HepG2 (cell line): ENCODE results near the gene KLHL33. TPM values are rescaled to one million over a fixed set of nuclear protein-coding genes. Genes with fewer than 3 reads are reported as not detected.

Experiments used
- ATF7-NPFF ChIP-seq: sonication (generic); formaldehyde crosslinking; IDR thresholded peaks from 2 replicates; pipeline ENCODE4 v1.8.1; 2023; ENCODE audit warnings: mild to moderate bottlenecking, low read depth, missing genetic modification reagents, moderate library complexity
- BRCA1 ChIP-seq: sonication (generic); formaldehyde crosslinking; IDR thresholded peaks from 2 replicates; pipeline ENCODE4 v1.4.0; 2020; ENCODE audit warnings: missing genetic modification reagents
- CHD4 ChIP-seq: fragments of 200-600 bp; sonication (generic); IDR thresholded peaks from 2 replicates; pipeline ENCODE4 v1.7.0; 2017; ENCODE audit warnings: mild to moderate bottlenecking, low read length, borderline replicate concordance
- CREM ChIP-seq, 2 experiments: sonication (generic) in 1 of 2; formaldehyde crosslinking in 1 of 2; IDR thresholded peaks; 2 replicates each; pipeline versions ENCODE4 v1.4.0 to v1.6.1; 2016 to 2020; ENCODE audit warnings: antibody characterized with exemption in 1 of 2, mild to moderate bottlenecking in 1 of 2, missing genetic modification reagents in 1 of 2
- GABPA ChIP-seq, 2 experiments: IDR thresholded peaks; 2 replicates each; pipeline ENCODE4 v1.6.1; 2011 to 2016; ENCODE audit warnings: low read depth in 2 of 2, low read length in 1 of 2, missing biosample characterization in 1 of 2, missing genetic modification characterization in 1 of 2
- KDM3A ChIP-seq: IDR thresholded peaks from 2 replicates; pipeline ENCODE4 v1.6.1; 2018; ENCODE audit warnings: low read depth, missing compliant biosample characterization
- MAFK ChIP-seq, 2 experiments: IDR thresholded peaks in 1 of 2; conservative IDR thresholded peaks in 1 of 2; 2 replicates each; pipeline ENCODE4 v1.6.1; 2011; ENCODE audit warnings: improper control_type of control experiment in 2 of 2, low read length in 2 of 2
- RBFOX2 ChIP-seq: fragments of 200-400 bp; formaldehyde crosslinking; IDR thresholded peaks from 2 replicates; pipeline ENCODE4 v1.6.1; 2017; ENCODE audit warnings: low read depth, mild to moderate bottlenecking, low read length
- WIZ ChIP-seq: sonication (generic); formaldehyde crosslinking; IDR thresholded peaks from 2 replicates; pipeline ENCODE4 v1.5.1; 2020; ENCODE audit warnings: mild to moderate bottlenecking, missing genetic modification reagents
- ZBTB7A ChIP-seq: sonication (generic); formaldehyde crosslinking; IDR thresholded peaks from 2 replicates; pipeline ENCODE4 v1.8.0; 2022; ENCODE audit warnings: mild to moderate bottlenecking, missing genetic modification reagents
- ZNF143 ChIP-seq: sonication (generic); formaldehyde crosslinking; IDR thresholded peaks from 2 replicates; pipeline ENCODE4 v1.4.0; 2020; ENCODE audit warnings: missing genetic modification reagents
- ZNF225 ChIP-seq: sonication (generic); formaldehyde crosslinking; IDR thresholded peaks from 2 replicates; pipeline ENCODE4 v1.4.0; 2020; ENCODE audit warnings: mild to moderate bottlenecking, missing genetic modification reagents
- ZNF264 ChIP-seq: sonication (generic); formaldehyde crosslinking; IDR thresholded peaks from 2 replicates; pipeline ENCODE4 v1.4.0; 2020; ENCODE audit warnings: missing genetic modification reagents
- ZNF382 ChIP-seq: sonication (generic); formaldehyde crosslinking; IDR thresholded peaks from 2 replicates; pipeline ENCODE4 v1.5.0; 2020; ENCODE audit warnings: missing genetic modification reagents, mild to moderate bottlenecking, borderline replicate concordance
- ZNF839 ChIP-seq: sonication (generic); formaldehyde crosslinking; IDR thresholded peaks from 2 replicates; pipeline ENCODE4 v1.4.0; 2020; ENCODE audit warnings: missing genetic modification reagents, mild to moderate bottlenecking, borderline replicate concordance
- polyA plus RNA-seq, 8 experiments: library from polyadenylated mRNA; depleted of rRNA in 3 of 8; stranded (reverse) in 7 of 8; unstranded in 1 of 8; fragments of >200 nt; fragmentation: Illumina TruSeq in 4 of 8; extraction: Trizol in 4 of 8; gene quantifications; 2 replicates each; pipeline versions ENCODE4 v1.2.1 to v1.2.3, GENCODE V29; 2011 to 2016; ENCODE audit warnings: low read depth in 4 of 8, missing spikeins in 1 of 8, mixed read lengths in 1 of 8; ENCODE audit not compliant: insufficient read depth in 1 of 8
- total RNA-seq, 5 experiments: library from RNA; depleted of rRNA; stranded (reverse); fragments of >200 nt; fragmentation: Illumina TruSeq; extraction: Trizol; gene quantifications; 2 replicates each; pipeline ENCODE4 v1.2.3, GENCODE V29; 2016; ENCODE audit warnings: low read depth in 1 of 5
- TF ChIP-seq, protein P1 (sequence below): sonication (generic); formaldehyde crosslinking; IDR thresholded peaks from 2 replicates; pipeline ENCODE4 v1.4.0; 2020; ENCODE audit warnings: mild to moderate bottlenecking, missing genetic modification reagents
- TF ChIP-seq, protein P2 (sequence below): sonication (generic); formaldehyde crosslinking; IDR thresholded peaks from 2 replicates; pipeline ENCODE4 v1.4.0; 2020; ENCODE audit warnings: missing genetic modification reagents
- TF ChIP-seq, protein P3 (sequence below): sonication (generic); formaldehyde crosslinking; conservative IDR thresholded peaks from 2 replicates; pipeline ENCODE4 v1.4.0; 2020; ENCODE audit warnings: missing genetic modification reagents
- TF ChIP-seq, protein P4 (sequence below): sonication (generic); formaldehyde crosslinking; IDR thresholded peaks from 2 replicates; pipeline ENCODE4 v1.4.0; 2020; ENCODE audit warnings: mild to moderate bottlenecking, missing genetic modification reagents
- TF ChIP-seq, protein P5 (sequence below): sonication (generic); formaldehyde crosslinking; IDR thresholded peaks from 2 replicates; pipeline ENCODE4 v1.4.0; 2020; ENCODE audit warnings: missing genetic modification reagents

KLHL33 gene
- total and polyA plus RNA-seq, 2 of the 13 experiments (the other 11 are each of a cell fraction or from before 2014, with no cell fraction given), result not detected

DNA sequence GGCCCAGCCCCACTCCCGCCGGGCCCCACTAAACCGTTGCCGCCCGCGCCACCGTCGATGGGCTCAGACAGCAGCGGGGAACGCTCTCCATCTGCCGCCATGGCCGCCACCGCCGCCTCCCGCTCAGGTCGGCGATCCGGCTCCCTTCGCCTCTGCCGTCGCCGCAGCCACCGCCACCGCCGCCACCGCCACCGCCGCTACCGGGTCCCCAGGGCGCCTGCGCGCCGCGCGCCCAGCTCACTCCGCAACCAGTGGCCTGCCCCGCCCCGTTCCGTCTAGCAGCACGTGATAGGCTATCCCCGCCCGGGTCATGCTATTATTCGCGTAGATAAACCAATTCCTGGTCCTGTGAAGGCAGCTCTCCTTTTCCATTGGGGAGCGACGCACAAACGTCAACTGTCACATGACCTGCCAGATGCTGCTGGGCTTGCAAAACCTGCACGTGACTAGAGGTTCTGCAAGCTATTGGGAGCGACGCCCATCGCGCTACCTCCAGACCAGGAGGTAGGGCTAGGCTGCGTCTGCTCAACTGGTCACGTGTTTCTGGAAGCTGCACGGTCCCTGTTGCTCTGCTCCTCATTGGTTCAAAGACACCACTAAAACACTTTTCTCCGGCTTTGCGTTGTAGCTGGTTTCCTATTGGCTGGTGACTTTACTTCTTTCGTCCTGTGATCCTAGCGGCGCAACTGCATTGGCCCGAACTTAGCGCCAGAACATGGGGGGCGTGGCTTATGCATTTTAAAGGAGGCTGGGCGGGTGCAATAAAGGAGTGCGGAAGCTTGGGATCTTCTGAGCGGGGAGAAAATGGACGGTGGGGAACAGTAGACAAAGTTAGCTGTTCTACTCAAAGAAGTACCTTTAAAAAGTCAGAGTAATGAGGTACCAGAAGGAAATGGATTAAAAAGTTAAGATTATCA lies 25.5 kb upstream of the KLHL33 start, which contains the start of gene PIP4P1 (continued):
- TF ChIP-seq CREM (IDR thresholded peaks at IDR 0.05) (peak; percentile 94), CREM (CRISPR knock-in tag; IDR thresholded peaks at IDR 0.05) (no peak), CHD4 (no peak), ZNF839 (CRISPR knock-in tag) (peak; percentile 75; the same call in 1 of the 2 replicates), MAFK (conservative IDR thresholded peaks at IDR 0.05 in 1 of 2, IDR thresholded peaks at IDR 0.05 in 1 of 2; ENCODE audit: low read length in 2 of 2) (peak; percentile 85 to 91), ATF7-NPFF (peak; percentile 90), ZNF382 (no peak), RBFOX2 (peak; percentile 92), WIZ (CRISPR knock-in tag) (peak; percentile 68; the same call in 1 of the 2 replicates), KDM3A (peak; percentile 74; the same call in 1 of the 2 replicates), BRCA1 (CRISPR knock-in tag) (no peak), ZNF143 (CRISPR knock-in tag) (peak; percentile 68), ZNF264 (peak; percentile 51; the same call in 1 of the 2 replicates), ZNF225 (CRISPR knock-in tag) (peak; percentile 63; the same call in 1 of the 2 replicates), GABPA (IDR thresholded peaks at IDR 0.05; ENCODE audit: low read depth, low read length) (no peak), GABPA (CRISPR knock-in tag; IDR thresholded peaks at IDR 0.05; ENCODE audit: low read depth) (peak; percentile 54; the same call in 1 of the 2 replicates), ZBTB7A (CRISPR knock-in tag) (no peak)
- TF ChIP-seq, protein P1, sequence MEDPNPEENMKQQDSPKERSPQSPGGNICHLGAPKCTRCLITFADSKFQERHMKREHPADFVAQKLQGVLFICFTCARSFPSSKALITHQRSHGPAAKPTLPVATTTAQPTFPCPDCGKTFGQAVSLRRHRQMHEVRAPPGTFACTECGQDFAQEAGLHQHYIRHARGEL (CRISPR knock-in tag), result no peak
- TF ChIP-seq, protein P2, sequence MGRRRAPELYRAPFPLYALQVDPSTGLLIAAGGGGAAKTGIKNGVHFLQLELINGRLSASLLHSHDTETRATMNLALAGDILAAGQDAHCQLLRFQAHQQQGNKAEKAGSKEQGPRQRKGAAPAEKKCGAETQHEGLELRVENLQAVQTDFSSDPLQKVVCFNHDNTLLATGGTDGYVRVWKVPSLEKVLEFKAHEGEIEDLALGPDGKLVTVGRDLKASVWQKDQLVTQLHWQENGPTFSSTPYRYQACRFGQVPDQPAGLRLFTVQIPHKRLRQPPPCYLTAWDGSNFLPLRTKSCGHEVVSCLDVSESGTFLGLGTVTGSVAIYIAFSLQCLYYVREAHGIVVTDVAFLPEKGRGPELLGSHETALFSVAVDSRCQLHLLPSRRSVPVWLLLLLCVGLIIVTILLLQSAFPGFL (CRISPR knock-in tag), result no peak
- TF ChIP-seq, protein P3, sequence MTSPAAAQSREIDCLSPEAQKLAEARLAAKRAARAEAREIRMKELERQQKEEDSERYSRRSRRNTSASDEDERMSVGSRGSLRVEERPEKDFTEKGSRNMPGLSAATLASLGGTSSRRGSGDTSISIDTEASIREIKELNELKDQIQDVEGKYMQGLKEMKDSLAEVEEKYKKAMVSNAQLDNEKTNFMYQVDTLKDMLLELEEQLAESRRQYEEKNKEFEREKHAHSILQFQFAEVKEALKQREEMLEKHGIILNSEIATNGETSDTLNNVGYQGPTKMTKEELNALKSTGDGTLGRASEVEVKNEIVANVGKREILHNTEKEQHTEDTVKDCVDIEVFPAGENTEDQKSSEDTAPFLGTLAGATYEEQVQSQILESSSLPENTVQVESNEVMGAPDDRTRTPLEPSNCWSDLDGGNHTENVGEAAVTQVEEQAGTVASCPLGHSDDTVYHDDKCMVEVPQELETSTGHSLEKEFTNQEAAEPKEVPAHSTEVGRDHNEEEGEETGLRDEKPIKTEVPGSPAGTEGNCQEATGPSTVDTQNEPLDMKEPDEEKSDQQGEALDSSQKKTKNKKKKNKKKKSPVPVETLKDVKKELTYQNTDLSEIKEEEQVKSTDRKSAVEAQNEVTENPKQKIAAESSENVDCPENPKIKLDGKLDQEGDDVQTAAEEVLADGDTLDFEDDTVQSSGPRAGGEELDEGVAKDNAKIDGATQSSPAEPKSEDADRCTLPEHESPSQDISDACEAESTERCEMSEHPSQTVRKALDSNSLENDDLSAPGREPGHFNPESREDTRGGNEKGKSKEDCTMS (CRISPR knock-in tag), result peak; percentile 87; the same call in 1 of the 2 replicates
- TF ChIP-seq, protein P4, sequence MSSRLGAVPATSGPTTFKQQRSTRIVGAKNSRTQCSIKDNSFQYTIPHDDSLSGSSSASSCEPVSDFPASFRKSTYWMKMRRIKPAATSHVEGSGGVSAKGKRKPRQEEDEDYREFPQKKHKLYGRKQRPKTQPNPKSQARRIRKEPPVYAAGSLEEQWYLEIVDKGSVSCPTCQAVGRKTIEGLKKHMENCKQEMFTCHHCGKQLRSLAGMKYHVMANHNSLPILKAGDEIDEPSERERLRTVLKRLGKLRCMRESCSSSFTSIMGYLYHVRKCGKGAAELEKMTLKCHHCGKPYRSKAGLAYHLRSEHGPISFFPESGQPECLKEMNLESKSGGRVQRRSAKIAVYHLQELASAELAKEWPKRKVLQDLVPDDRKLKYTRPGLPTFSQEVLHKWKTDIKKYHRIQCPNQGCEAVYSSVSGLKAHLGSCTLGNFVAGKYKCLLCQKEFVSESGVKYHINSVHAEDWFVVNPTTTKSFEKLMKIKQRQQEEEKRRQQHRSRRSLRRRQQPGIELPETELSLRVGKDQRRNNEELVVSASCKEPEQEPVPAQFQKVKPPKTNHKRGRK, result no peak
- TF ChIP-seq, protein P5, sequence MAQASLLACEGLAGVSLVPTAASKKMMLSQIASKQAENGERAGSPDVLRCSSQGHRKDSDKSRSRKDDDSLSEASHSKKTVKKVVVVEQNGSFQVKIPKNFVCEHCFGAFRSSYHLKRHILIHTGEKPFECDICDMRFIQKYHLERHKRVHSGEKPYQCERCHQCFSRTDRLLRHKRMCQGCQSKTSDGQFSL (CRISPR knock-in tag), result 0 out of 2 replicates have a peak, but pooled peaks have one; percentile 46
